ENCODE results near the gene ANKRD1. TPM values are rescaled to one million over a fixed set of nuclear protein-coding genes. Genes with fewer than 3 reads are reported as not detected.

ANKRD1 gene
- total RNA-seq, 1 experiment from 2014 or later, result 0.26 TPM

DNA sequence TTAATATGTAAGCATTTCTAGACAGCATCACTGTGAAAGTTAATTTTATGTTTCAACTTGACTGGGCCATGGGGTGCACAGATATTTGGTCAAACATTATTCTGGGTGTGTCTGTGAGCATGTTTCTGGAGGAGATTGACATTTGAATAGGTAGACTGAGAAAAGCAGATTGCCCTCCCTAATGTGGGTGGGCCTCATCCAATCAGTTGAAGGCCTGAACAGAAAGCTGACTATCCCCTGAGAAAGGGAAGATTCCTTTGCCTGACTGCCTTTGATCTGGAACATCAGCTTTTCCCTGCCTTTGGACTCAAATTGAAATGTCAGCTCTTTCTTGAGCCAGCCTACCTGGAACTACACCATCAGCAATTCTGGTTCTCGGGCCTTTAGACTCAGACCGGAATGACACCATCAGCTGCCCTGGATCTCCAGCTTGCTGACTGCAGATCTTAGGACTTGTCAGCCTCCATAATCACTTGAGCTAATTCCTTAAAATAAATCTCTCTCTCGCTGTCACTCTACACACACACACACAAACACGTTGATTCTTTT, 54.8 kb downstream of the ANKRD1 start:
- no peak overlapping the region for H3K27ac ChIP-seq (ENCODE audit: low read length)
- intact Hi-C loops (cut with micrococcal nuclease; ENCODE audit: unreplicated experiment), result no loop called here
- H3K4me3 ChIP-seq (ENCODE audit: low read depth in 2 of 2, low read length in 2 of 2), result no peak overlapping the region
- H3K27me3 ChIP-seq (ENCODE audit: control insufficient read depth, insufficient read depth, low read length), result peaks cover 16% of the 10 kb centered on the region
- H3K9me3 ChIP-seq (ENCODE audit: control insufficient read depth, insufficient read depth, low read depth, low read length), result peaks cover 12% of the 10 kb centered on the region; the same call in 1 of the 2 replicates
- no peak for ATAC-seq
- H3K36me3 ChIP-seq (ENCODE audit: control insufficient read depth, insufficient read depth, low read length), result no peaks in the 10 kb centered on the region
- ChIA-PET POLR2A (no interaction called here), CTCF (interaction anchor here (0.7 kb wide), 5 partner anchors 8 to 1629 kb away, joined by 3 to 5 read pairs (median 4); no protein-coding TSS in a partner anchor)
- TF ChIP-seq POLR2AphosphoS5 (IDR thresholded peaks at IDR 0.05; ENCODE audit: low read depth, low read length), result no peak
- no peak for TF ChIP-seq SIN3A (IDR thresholded peaks at IDR 0.05; ENCODE audit: borderline replicate concordance, insufficient read depth, low read depth, low read length)
- TF ChIP-seq, protein P1, sequence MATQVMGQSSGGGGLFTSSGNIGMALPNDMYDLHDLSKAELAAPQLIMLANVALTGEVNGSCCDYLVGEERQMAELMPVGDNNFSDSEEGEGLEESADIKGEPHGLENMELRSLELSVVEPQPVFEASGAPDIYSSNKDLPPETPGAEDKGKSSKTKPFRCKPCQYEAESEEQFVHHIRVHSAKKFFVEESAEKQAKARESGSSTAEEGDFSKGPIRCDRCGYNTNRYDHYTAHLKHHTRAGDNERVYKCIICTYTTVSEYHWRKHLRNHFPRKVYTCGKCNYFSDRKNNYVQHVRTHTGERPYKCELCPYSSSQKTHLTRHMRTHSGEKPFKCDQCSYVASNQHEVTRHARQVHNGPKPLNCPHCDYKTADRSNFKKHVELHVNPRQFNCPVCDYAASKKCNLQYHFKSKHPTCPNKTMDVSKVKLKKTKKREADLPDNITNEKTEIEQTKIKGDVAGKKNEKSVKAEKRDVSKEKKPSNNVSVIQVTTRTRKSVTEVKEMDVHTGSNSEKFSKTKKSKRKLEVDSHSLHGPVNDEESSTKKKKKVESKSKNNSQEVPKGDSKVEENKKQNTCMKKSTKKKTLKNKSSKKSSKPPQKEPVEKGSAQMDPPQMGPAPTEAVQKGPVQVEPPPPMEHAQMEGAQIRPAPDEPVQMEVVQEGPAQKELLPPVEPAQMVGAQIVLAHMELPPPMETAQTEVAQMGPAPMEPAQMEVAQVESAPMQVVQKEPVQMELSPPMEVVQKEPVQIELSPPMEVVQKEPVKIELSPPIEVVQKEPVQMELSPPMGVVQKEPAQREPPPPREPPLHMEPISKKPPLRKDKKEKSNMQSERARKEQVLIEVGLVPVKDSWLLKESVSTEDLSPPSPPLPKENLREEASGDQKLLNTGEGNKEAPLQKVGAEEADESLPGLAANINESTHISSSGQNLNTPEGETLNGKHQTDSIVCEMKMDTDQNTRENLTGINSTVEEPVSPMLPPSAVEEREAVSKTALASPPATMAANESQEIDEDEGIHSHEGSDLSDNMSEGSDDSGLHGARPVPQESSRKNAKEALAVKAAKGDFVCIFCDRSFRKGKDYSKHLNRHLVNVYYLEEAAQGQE (IDR thresholded peaks at IDR 0.05; ENCODE audit: insufficient read depth in 1 of 2, low read depth in 2 of 2, low read length in 1 of 2), result no peak
- TF ChIP-seq, protein P2, sequence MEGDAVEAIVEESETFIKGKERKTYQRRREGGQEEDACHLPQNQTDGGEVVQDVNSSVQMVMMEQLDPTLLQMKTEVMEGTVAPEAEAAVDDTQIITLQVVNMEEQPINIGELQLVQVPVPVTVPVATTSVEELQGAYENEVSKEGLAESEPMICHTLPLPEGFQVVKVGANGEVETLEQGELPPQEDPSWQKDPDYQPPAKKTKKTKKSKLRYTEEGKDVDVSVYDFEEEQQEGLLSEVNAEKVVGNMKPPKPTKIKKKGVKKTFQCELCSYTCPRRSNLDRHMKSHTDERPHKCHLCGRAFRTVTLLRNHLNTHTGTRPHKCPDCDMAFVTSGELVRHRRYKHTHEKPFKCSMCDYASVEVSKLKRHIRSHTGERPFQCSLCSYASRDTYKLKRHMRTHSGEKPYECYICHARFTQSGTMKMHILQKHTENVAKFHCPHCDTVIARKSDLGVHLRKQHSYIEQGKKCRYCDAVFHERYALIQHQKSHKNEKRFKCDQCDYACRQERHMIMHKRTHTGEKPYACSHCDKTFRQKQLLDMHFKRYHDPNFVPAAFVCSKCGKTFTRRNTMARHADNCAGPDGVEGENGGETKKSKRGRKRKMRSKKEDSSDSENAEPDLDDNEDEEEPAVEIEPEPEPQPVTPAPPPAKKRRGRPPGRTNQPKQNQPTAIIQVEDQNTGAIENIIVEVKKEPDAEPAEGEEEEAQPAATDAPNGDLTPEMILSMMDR (IDR thresholded peaks at IDR 0.05), result no peak
- TF ChIP-seq TCF7L2 (IDR thresholded peaks at IDR 0.05; ENCODE audit: low read depth, low read length), result no peak
- no TSS peak for BruUV-seq (replicated peaks)
- H3K4me1 ChIP-seq (ENCODE audit: control insufficient read depth, insufficient read depth, low read length), result peaks cover 4% of the 10 kb centered on the region; the same call in 1 of the 2 replicates
- no peak for DNase-seq (ENCODE audit: low read depth, low spot score)
- in situ Hi-C loops (cut with HindIII; ENCODE audit: low pct_unique_long_range_greater_than_20kb, low sequenced_read_pairs), result no loop called here

DNA sequence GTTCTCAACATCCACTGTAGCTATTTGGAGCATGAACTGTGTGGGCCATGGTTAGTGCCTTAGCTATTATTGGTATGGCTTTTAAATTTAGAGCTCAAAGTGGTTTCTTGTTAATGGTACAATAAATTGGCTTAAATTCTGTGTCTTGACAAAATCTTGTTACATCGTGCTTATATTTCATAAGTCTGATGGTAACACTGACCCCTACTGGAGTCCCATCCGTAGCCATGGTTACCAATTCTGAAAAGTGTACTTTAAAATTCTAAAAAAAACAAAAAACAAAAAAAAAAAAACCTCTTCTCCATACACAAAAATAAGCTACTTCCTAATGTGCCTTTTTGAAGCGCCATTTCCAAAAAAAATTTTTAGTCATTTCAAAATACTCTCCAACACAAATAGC, 55.5 kb downstream of the ANKRD1 start:
- POLR2A ChIA-PET, result no interaction called here
- intact Hi-C loops (cut with micrococcal nuclease; ENCODE audit: unreplicated experiment) (no loop called here), in situ Hi-C loops (cut with HindIII; ENCODE audit: low pct_unique_long_range_greater_than_20kb, low sequenced_read_pairs) (no loop called here)
- TF ChIP-seq, protein P2 (IDR thresholded peaks at IDR 0.05), result peak; percentile 58; the same call in 1 of the 2 replicates
- TF ChIP-seq, protein P1 (IDR thresholded peaks at IDR 0.05; ENCODE audit: insufficient read depth in 1 of 2, low read depth in 2 of 2, low read length in 1 of 2), result no peak
- Histone ChIP-seq H3K4me3 (ENCODE audit: low read depth in 2 of 2, low read length in 2 of 2) (no peak overlapping the region), H3K27me3 (ENCODE audit: control insufficient read depth, insufficient read depth, low read length) (peaks cover 16% of the 10 kb centered on the region), H3K4me1 (ENCODE audit: control insufficient read depth, insufficient read depth, low read length) (no peaks in the 10 kb centered on the region), H3K27ac (ENCODE audit: low read length) (no peak overlapping the region), H3K9me3 (ENCODE audit: control insufficient read depth, insufficient read depth, low read depth, low read length) (peaks cover 12% of the 10 kb centered on the region; the same call in 1 of the 2 replicates), H3K36me3 (ENCODE audit: control insufficient read depth, insufficient read depth, low read length) (no peaks in the 10 kb centered on the region)
- no peak for ATAC-seq
- no peak for DNase-seq (ENCODE audit: low read depth, low spot score)
- CTCF ChIA-PET, result interaction anchor here (0.7 kb wide), 5 partner anchors 8 to 1628 kb away, joined by 3 to 5 read pairs (median 4); no protein-coding TSS in a partner anchor
- BruUV-seq (replicated peaks), result no TSS peak

Measured in Panc1 (cell line).